ENCODE results near the gene ARGLU1. TPM values are rescaled to one million over a fixed set of nuclear protein-coding genes. Genes with fewer than 3 reads are reported as not detected.

Gene ARGLU1
- 100 and 107 TPM in 2 replicates for polyA plus RNA-seq

GRCh38 chr13:106567474-106568298 is at the start of gene ARGLU1:
Gene ARGLU1, minus strand, starts transcription at chr13:106568137. Its CDS starts 218 bp downstream, at chr13:106567919.

GRCh38 chr13:106535552-106536243 is 32.2 kb downstream of the ARGLU1 start, which contains the start of gene EFNB2:
Gene EFNB2, minus strand, starts transcription at chr13:106535662. Its CDS starts 698 bp downstream, at chr13:106534964.

Other genes with a start within 250 kb of the ARGLU1 start
- gene EFNB2, start 32.5 kb downstream of the ARGLU1 start, polyA plus RNA-seq = 1.5 and 6.6 TPM in 2 replicates

Measured in Purkinje cell (primary cell).